Loucy (cell line): ENCODE results near the gene CEACAM7.

ENCODE experiments used
- H2AFZ ChIP-seq: fragments of 200-600 bp; sonication (generic); 2 replicates; pipeline ENCODE4 v1.6.0; 2016; ENCODE audit warnings: antibody characterized with exemption, mild to moderate bottlenecking, low read length, moderate library complexity
- H3F3A ChIP-seq: fragments of 200-600 bp; 2 replicates; pipeline ENCODE4 v1.6.0; 2016; ENCODE audit warnings: antibody characterized with exemption, low read depth, mild to moderate bottlenecking
- H3K27me3 ChIP-seq: fragments of 200-600 bp; sonication (generic); 2 replicates; pipeline ENCODE4 v1.6.1; 2014; ENCODE audit warnings: low read length, mild to moderate bottlenecking; ENCODE audit not compliant: insufficient read depth, poor library complexity, severe bottlenecking
- H3K36me3 ChIP-seq: fragments of 200-600 bp; sonication (generic); 2 replicates; pipeline ENCODE4 v1.6.1; 2016; ENCODE audit warnings: low read length; ENCODE audit not compliant: insufficient read depth
- H3K4me1 ChIP-seq: fragments of 200-600 bp; sonication (generic); 2 replicates; pipeline ENCODE4 v1.5.1; 2014; ENCODE audit warnings: low read length, mild to moderate bottlenecking; ENCODE audit not compliant: insufficient read depth, poor library complexity, severe bottlenecking
- H3K4me2 ChIP-seq: fragments of 200-600 bp; sonication (generic); 2 replicates; pipeline ENCODE4 v1.6.0; 2014; ENCODE audit warnings: antibody characterized with exemption, low read length, low read depth, mild to moderate bottlenecking; ENCODE audit not compliant: poor library complexity, severe bottlenecking
- H3K4me3 ChIP-seq: fragments of 200-600 bp; sonication (generic); 2 replicates; pipeline ENCODE4 v1.5.1; 2014; ENCODE audit warnings: low read length, mild to moderate bottlenecking, mixed read lengths; ENCODE audit not compliant: poor library complexity, severe bottlenecking
- H3K79me2 ChIP-seq: fragments of 200-600 bp; sonication (generic); 2 replicates; pipeline ENCODE4 v1.6.1; 2014; ENCODE audit warnings: low read length; ENCODE audit not compliant: insufficient read depth
- H3K9ac ChIP-seq: fragments of 200-600 bp; sonication (generic); 2 replicates; pipeline ENCODE4 v1.6.0; 2014; ENCODE audit warnings: mild to moderate bottlenecking, low read depth, low read length, moderate library complexity; ENCODE audit not compliant: poor library complexity, severe bottlenecking
- H3K9me2 ChIP-seq: fragments of 200-600 bp; sonication (generic); replicated peaks from 2 replicates; pipeline ENCODE4 v1.6.1; 2016; ENCODE audit warnings: low read depth, low read length, mixed read lengths
- H3K9me3 ChIP-seq: fragments of 200-600 bp; sonication (generic); 2 replicates; pipeline ENCODE4 v1.6.1; 2014; ENCODE audit warnings: mild to moderate bottlenecking, antibody characterized with exemption, low read length, low read depth; ENCODE audit not compliant: insufficient read depth
- H4K20me1 ChIP-seq: fragments of 200-600 bp; sonication (generic); 2 replicates; pipeline ENCODE4 v1.6.0; 2014; ENCODE audit warnings: antibody characterized with exemption, low read length, mild to moderate bottlenecking; ENCODE audit not compliant: insufficient read depth, poor library complexity, severe bottlenecking
- EZH2phosphoT487 ChIP-seq: fragments of 200-600 bp; IDR thresholded peaks from 2 replicates; pipeline ENCODE4 v1.6.1; 2018; ENCODE audit warnings: antibody characterized with exemption, mild to moderate bottlenecking, moderate library complexity, borderline replicate concordance
- TF ChIP-seq, protein P1 (sequence below): fragments of 200-600 bp; sonication (generic); conservative IDR thresholded peaks from 2 replicates; pipeline ENCODE4 v1.5.1; 2014; ENCODE audit warnings: mild to moderate bottlenecking, antibody characterized with exemption, low read length

The CEACAM7 gene

DNA sequence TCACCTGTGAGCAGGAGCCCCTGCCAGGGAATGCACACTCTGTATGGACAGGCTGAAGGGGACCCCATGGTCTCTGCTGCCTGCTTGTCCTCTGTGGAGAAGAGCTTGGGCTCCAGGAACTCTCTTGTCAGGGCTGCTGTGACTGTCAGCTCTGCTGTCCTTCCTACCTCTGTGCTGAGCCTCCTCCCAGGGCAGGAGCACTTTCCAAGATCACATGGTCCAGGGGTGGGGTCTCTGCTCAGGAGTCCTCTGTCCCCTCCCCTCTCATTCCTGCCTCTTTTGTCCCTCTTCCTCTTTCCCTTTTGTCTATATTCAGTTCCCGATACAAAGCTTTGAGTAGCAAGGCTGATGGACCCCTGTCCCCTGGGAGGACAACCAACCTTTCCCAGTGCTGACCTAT, at the start of gene CEACAM7:
TSS of gene CEACAM7 (minus strand) at position 173 of the 400 bp plus-strand sequence. CDS start at position 68, 105 bp downstream.
- no peak for TF ChIP-seq EZH2phosphoT487
- TF ChIP-seq, protein P1, sequence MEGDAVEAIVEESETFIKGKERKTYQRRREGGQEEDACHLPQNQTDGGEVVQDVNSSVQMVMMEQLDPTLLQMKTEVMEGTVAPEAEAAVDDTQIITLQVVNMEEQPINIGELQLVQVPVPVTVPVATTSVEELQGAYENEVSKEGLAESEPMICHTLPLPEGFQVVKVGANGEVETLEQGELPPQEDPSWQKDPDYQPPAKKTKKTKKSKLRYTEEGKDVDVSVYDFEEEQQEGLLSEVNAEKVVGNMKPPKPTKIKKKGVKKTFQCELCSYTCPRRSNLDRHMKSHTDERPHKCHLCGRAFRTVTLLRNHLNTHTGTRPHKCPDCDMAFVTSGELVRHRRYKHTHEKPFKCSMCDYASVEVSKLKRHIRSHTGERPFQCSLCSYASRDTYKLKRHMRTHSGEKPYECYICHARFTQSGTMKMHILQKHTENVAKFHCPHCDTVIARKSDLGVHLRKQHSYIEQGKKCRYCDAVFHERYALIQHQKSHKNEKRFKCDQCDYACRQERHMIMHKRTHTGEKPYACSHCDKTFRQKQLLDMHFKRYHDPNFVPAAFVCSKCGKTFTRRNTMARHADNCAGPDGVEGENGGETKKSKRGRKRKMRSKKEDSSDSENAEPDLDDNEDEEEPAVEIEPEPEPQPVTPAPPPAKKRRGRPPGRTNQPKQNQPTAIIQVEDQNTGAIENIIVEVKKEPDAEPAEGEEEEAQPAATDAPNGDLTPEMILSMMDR = no peak
- Histone ChIP-seq H3K27me3 (no peaks in the 10 kb centered on the region), H3K4me1 (no peaks in the 10 kb centered on the region)

GRCh38 chr19:41735071-41735600, 47.1 kb upstream of the CEACAM7 start:
- Histone ChIP-seq H3K27me3 (peaks cover 4% of the 10 kb centered on the region), H3K9me2 (no peaks in the 10 kb centered on the region), H3F3A (no peaks in the 10 kb centered on the region)

More for the DNA sequence above, at the start of gene CEACAM7:
- no peak within 1 kb of the TSS for H3K4me2 ChIP-seq
- no peaks in the 10 kb centered on the region for H3K79me2 ChIP-seq
- H3K4me3 ChIP-seq = no peak within 1 kb of the TSS
- H3K9me3 ChIP-seq = no peaks in the 10 kb centered on the region
- H3K36me3 ChIP-seq = no peaks in the 10 kb centered on the region
- no peaks in the 10 kb centered on the region for H3F3A ChIP-seq
- H3K9me2 ChIP-seq = no peaks in the 10 kb centered on the region
- no peak within 1 kb of the TSS for H3K9ac ChIP-seq
- H4K20me1 ChIP-seq = no peaks in the 10 kb centered on the region
- H2AFZ ChIP-seq = no peak within 1 kb of the TSS

GRCh38 chr19:41734585-41734984, 46.5 kb upstream of the CEACAM7 start:
- no peaks in the 10 kb centered on the region for H3F3A ChIP-seq
- H2AFZ ChIP-seq = no peak overlapping the region
- peaks cover 4% of the 10 kb centered on the region for H3K27me3 ChIP-seq
- no peak overlapping the region for H3K9ac ChIP-seq
- no peaks in the 10 kb centered on the region for H3K36me3 ChIP-seq
- TF ChIP-seq EZH2phosphoT487 = no peak
- TF ChIP-seq, protein P1 = no peak
- no peaks in the 10 kb centered on the region for H3K9me2 ChIP-seq
- H3K9me3 ChIP-seq = no peaks in the 10 kb centered on the region
- H3K4me1 ChIP-seq = no peaks in the 10 kb centered on the region
- H3K79me2 ChIP-seq = no peaks in the 10 kb centered on the region
- H3K4me2 ChIP-seq = no peak overlapping the region
- no peaks in the 10 kb centered on the region for H4K20me1 ChIP-seq
- H3K4me3 ChIP-seq = no peak overlapping the region

More at GRCh38 chr19:41735071-41735600, 47.1 kb upstream of the CEACAM7 start:
- Histone ChIP-seq H3K4me3 (no peak overlapping the region), H4K20me1 (no peaks in the 10 kb centered on the region), H3K4me2 (no peak overlapping the region), H3K36me3 (no peaks in the 10 kb centered on the region), H2AFZ (no peak overlapping the region), H3K9me3 (no peaks in the 10 kb centered on the region), H3K4me1 (no peaks in the 10 kb centered on the region), H3K79me2 (no peaks in the 10 kb centered on the region), H3K9ac (no peak overlapping the region)
- TF ChIP-seq, protein P1 = no peak
- TF ChIP-seq EZH2phosphoT487 = no peak
